Fibroblast of lung (primary cell): ENCODE data around the gene ERBB4. TPM values are rescaled to one million over a fixed set of nuclear protein-coding genes. Genes with fewer than 3 reads are reported as not detected.

Experiments
- DNase-seq, 2 donors: peaks; one replicate each; pipeline versions ENCODE4 v3.0.0 to v3.0.0-alpha.2; 2010; ENCODE audit warnings: low read depth in 2 of 2
- H2AFZ ChIP-seq: 2 replicates; pipeline ENCODE4 v1.5.1; 2012; ENCODE audit warnings: low read length, control low read depth, inconsistent platforms
- H3K27ac ChIP-seq: 2 replicates; pipeline ENCODE4 v1.5.1; 2011; ENCODE audit warnings: low read length, control low read depth; ENCODE audit not compliant: insufficient read depth
- H3K27me3 ChIP-seq: 2 replicates; pipeline ENCODE4 v1.5.1; 2011; ENCODE audit warnings: mild to moderate bottlenecking, low read length; ENCODE audit not compliant: control insufficient read depth, insufficient read depth
- H3K36me3 ChIP-seq: 2 replicates; pipeline ENCODE4 v1.5.1; 2011; ENCODE audit warnings: low read length; ENCODE audit not compliant: control insufficient read depth, insufficient read depth
- H3K4me1 ChIP-seq: 2 replicates; pipeline ENCODE4 v1.5.1; 2011; ENCODE audit warnings: low read length; ENCODE audit not compliant: control insufficient read depth, insufficient read depth; ENCODE audit errors: extremely low read depth
- H3K4me2 ChIP-seq: 2 replicates; pipeline ENCODE4 v1.5.1; 2011; ENCODE audit warnings: low read length, control low read depth; ENCODE audit not compliant: insufficient read depth; ENCODE audit errors: extremely low read depth
- H3K4me3 ChIP-seq, 4 experiments: fragments of 200-600 bp in 1 of 4; sonication (generic) in 1 of 4; replicated peaks in 1 of 4; 2 replicates each; pipeline ENCODE4 v1.5.1; 2011 to 2016; ENCODE audit warnings: low read length in 4 of 4, low read depth in 3 of 4, mild to moderate bottlenecking in 3 of 4, control low read depth in 2 of 4, inconsistent platforms in 1 of 4, mixed read lengths in 1 of 4; ENCODE audit not compliant: insufficient read depth in 1 of 4; ENCODE audit errors: control extremely low read depth in 1 of 4
- H3K79me2 ChIP-seq: 2 replicates; pipeline ENCODE4 v1.5.1; 2012; ENCODE audit warnings: mild to moderate bottlenecking, low read length, inconsistent platforms; ENCODE audit not compliant: control insufficient read depth, insufficient read depth
- H3K9ac ChIP-seq: 2 replicates; pipeline ENCODE4 v1.5.1; 2011; ENCODE audit warnings: mild to moderate bottlenecking, low read length, control low read depth; ENCODE audit not compliant: insufficient read depth
- H3K9me3 ChIP-seq: 2 replicates; pipeline ENCODE4 v1.5.1; 2012; ENCODE audit warnings: low read depth, low read length; ENCODE audit not compliant: control insufficient read depth, insufficient read depth
- H4K20me1 ChIP-seq: 2 replicates; pipeline ENCODE4 v1.5.1; 2011; ENCODE audit warnings: low read length; ENCODE audit not compliant: control insufficient read depth, insufficient read depth; ENCODE audit errors: extremely low read depth
- EZH2 ChIP-seq: IDR thresholded peaks from 2 replicates; pipeline ENCODE4 v1.5.1; 2012; ENCODE audit warnings: low read length, control low read depth, mild to moderate bottlenecking; ENCODE audit errors: missing control alignments
- polyA plus RNA-seq, 2 donors: library from polyadenylated mRNA; depleted of rRNA in 1 of 2; stranded (reverse) in 1 of 2; unstranded in 1 of 2; fragments of >200 nt; gene quantifications; 2 replicates each; pipeline ENCODE4 v1.2.1, GENCODE V29; 2011 to 2012; ENCODE audit warnings: missing spikeins in 1 of 2
- total RNA-seq: library from RNA; depleted of rRNA; stranded (reverse); fragments of >200 nt; gene quantifications from 2 replicates; pipeline ENCODE4 v1.2.1, GENCODE V29; 2014
- TF ChIP-seq, protein P1 (sequence below), 2 donors: IDR thresholded peaks in 1 of 2; conservative IDR thresholded peaks in 1 of 2; 1 replicate in 1 of 2; 2 replicates in 1 of 2; pipeline ENCODE4 v1.5.1; 2011 to 2012; ENCODE audit warnings: low read length in 2 of 2, control low read depth in 1 of 2, inconsistent platforms in 1 of 2, low read depth in 1 of 2, mild to moderate bottlenecking in 1 of 2

ERBB4 gene
- total and polyA plus RNA-seq, 2 donors (not counting 1 experiment from before 2014, with no cell fraction given), result 0.08 to 0.17 TPM

DNA sequence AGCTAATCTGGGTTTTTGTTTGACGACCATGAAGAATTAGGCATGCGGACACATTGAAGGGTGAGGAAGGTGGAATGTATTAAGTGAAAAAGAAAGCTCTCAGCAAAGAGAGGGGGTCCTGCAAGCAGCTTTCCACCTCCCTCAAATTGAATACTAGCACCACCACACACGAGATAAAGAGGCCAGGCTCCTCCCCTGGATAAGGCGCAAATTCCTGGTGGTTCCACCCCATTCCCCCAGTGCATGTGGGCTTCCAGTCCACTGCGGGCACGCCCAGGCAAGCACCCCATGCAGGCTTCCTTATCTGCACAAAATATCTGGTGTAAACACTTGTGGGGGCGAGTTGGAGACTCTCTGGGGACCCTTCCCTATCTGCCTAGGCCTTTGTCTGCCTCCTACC, 1124.9 kb downstream of the ERBB4 start:
- H2AFZ ChIP-seq, result no peak overlapping the region
- no peaks in the 10 kb centered on the region for H4K20me1 ChIP-seq
- H3K27ac ChIP-seq, result no peak overlapping the region
- no peaks in the 10 kb centered on the region for H3K79me2 ChIP-seq
- no peak overlapping the region for H3K9ac ChIP-seq
- H3K4me3 ChIP-seq, result no peak overlapping the region
- H3K27me3 ChIP-seq, result no peaks in the 10 kb centered on the region
- no peaks in the 10 kb centered on the region for H3K9me3 ChIP-seq
- no peak for DNase-seq
- no peak overlapping the region for H3K4me2 ChIP-seq
- no peak for TF ChIP-seq EZH2
- TF ChIP-seq, protein P1, sequence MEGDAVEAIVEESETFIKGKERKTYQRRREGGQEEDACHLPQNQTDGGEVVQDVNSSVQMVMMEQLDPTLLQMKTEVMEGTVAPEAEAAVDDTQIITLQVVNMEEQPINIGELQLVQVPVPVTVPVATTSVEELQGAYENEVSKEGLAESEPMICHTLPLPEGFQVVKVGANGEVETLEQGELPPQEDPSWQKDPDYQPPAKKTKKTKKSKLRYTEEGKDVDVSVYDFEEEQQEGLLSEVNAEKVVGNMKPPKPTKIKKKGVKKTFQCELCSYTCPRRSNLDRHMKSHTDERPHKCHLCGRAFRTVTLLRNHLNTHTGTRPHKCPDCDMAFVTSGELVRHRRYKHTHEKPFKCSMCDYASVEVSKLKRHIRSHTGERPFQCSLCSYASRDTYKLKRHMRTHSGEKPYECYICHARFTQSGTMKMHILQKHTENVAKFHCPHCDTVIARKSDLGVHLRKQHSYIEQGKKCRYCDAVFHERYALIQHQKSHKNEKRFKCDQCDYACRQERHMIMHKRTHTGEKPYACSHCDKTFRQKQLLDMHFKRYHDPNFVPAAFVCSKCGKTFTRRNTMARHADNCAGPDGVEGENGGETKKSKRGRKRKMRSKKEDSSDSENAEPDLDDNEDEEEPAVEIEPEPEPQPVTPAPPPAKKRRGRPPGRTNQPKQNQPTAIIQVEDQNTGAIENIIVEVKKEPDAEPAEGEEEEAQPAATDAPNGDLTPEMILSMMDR (conservative IDR thresholded peaks at IDR 0.05 in 1 of 2, IDR thresholded peaks at IDR 0.05 in 1 of 2; ENCODE audit: low read depth in 1 of 2, low read length in 2 of 2), result no peak
- H3K36me3 ChIP-seq, result no peaks in the 10 kb centered on the region
- H3K4me1 ChIP-seq, result no peaks in the 10 kb centered on the region

DNA sequence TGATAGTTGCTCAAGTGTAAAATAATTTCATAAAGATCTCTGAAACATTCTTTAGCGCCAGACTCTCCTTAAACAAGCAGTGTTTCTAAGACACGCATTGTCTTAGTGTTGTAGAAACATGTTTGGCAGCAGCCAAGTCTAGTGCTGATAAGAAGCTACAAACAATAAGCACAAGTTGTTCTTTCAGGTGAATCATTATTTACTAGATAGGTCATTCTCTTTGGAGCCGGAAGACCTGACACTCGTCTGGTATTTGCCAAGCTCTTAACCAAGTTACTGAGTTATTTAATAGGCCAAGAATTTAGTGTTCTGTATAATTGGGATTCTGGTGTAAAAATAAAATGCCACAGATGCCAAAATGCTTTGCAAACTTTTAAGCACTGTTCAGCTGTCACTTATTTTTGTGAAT, 1130.1 kb downstream of the ERBB4 start:
- no peak for TF ChIP-seq EZH2
- TF ChIP-seq, protein P1 (conservative IDR thresholded peaks at IDR 0.05 in 1 of 2, IDR thresholded peaks at IDR 0.05 in 1 of 2; ENCODE audit: low read depth in 1 of 2, low read length in 2 of 2), result no peak
- DNase-seq, result peak in 1 of 2 donors; percentile 87
- H3K27ac ChIP-seq, result no peak overlapping the region

DNA sequence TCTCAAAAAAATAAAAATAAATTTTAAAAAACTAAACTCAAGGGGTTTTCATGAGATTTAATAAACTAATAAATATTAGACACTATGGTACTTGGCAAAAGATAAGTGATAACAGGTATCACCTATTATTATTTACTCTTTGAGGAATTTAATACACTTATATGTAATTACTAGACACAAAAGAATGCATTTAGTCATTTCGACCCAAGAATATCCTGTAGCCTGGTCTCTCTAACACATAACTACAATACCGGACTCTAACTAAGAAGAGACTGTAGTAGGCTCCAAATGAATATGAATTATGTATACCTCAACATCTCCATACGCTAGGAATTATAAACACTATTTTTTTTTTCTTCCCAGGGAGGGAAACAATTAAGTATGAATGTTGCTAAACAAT, 1131.5 kb downstream of the ERBB4 start:
- H3K36me3 ChIP-seq, result no peaks in the 10 kb centered on the region

More for the DNA sequence above, 1130.1 kb downstream of the ERBB4 start:
- no peaks in the 10 kb centered on the region for H3K9me3 ChIP-seq
- H3K79me2 ChIP-seq, result no peaks in the 10 kb centered on the region
- no peaks in the 10 kb centered on the region for H3K36me3 ChIP-seq
- H2AFZ ChIP-seq, result no peak overlapping the region
- H3K4me2 ChIP-seq, result no peak overlapping the region
- no peak overlapping the region for H3K9ac ChIP-seq
- no peaks in the 10 kb centered on the region for H3K4me1 ChIP-seq
- H4K20me1 ChIP-seq, result no peaks in the 10 kb centered on the region
- no peaks in the 10 kb centered on the region for H3K27me3 ChIP-seq
- no peak overlapping the region for H3K4me3 ChIP-seq

More for the DNA sequence above, 1131.5 kb downstream of the ERBB4 start:
- no peak overlapping the region for H2AFZ ChIP-seq
- no peaks in the 10 kb centered on the region for H4K20me1 ChIP-seq
- no peak for DNase-seq
- no peak overlapping the region for H3K4me3 ChIP-seq
- no peak overlapping the region for H3K9ac ChIP-seq
- H3K4me1 ChIP-seq, result no peaks in the 10 kb centered on the region
- TF ChIP-seq, protein P1 (conservative IDR thresholded peaks at IDR 0.05 in 1 of 2, IDR thresholded peaks at IDR 0.05 in 1 of 2; ENCODE audit: low read depth in 1 of 2, low read length in 2 of 2), result no peak
- no peak for TF ChIP-seq EZH2
- H3K9me3 ChIP-seq, result no peaks in the 10 kb centered on the region
- no peaks in the 10 kb centered on the region for H3K27me3 ChIP-seq
- no peak overlapping the region for H3K27ac ChIP-seq
- H3K4me2 ChIP-seq, result no peak overlapping the region
- no peaks in the 10 kb centered on the region for H3K79me2 ChIP-seq
